Neural cell (in vitro differentiated cells): Measurements from ENCODE around the gene FNDC3B. TPM values are rescaled to one million over a fixed set of nuclear protein-coding genes. Genes with fewer than 3 reads are reported as not detected.
A peak's percentile ranks its signal among the peaks of the same experiment; 100 is the strongest.

Experiments used
- H2AFZ ChIP-seq: fragments of 200-600, 300-800 bp; sonication (generic), shearing (Covaris generic); 2 replicates; pipeline ENCODE4 v1.6.0; 2014; ENCODE audit warnings: low read depth, mild to moderate bottlenecking, antibody characterized with exemption, low read length, moderate library complexity
- H3F3A ChIP-seq: fragments of 200-600 bp; shearing (Covaris generic); 2 replicates; pipeline ENCODE4 v1.6.1; 2016; ENCODE audit warnings: mild to moderate bottlenecking, moderate library complexity, mixed read lengths, antibody characterized with exemption, low read length; ENCODE audit not compliant: insufficient read depth, poor library complexity, severe bottlenecking
- H3K27ac ChIP-seq: fragments of 200-600, 300-800 bp; sonication (generic), shearing (Covaris generic); 2 replicates; pipeline ENCODE4 v1.5.1; 2014; ENCODE audit warnings: mild to moderate bottlenecking, low read length, moderate library complexity
- H3K27me3 ChIP-seq: fragments of 300-800, 200-600 bp; sonication (generic), shearing (Covaris generic); 2 replicates; pipeline ENCODE4 v1.6.0; 2014; ENCODE audit warnings: mild to moderate bottlenecking, low read depth, low read length, moderate library complexity; ENCODE audit not compliant: insufficient read depth
- H3K36me3 ChIP-seq: fragments of 300-800, 200-600 bp; sonication (generic), shearing (Covaris generic); 2 replicates; pipeline ENCODE4 v1.5.1; 2014; ENCODE audit warnings: mild to moderate bottlenecking, antibody characterized with exemption, low read length, moderate library complexity; ENCODE audit not compliant: insufficient read depth
- H3K4me2 ChIP-seq: fragments of 300-800, 200-600 bp; sonication (generic), shearing (Covaris generic); 2 replicates; pipeline ENCODE4 v1.6.0; 2014; ENCODE audit warnings: mild to moderate bottlenecking, low read length
- H3K4me3 ChIP-seq: fragments of 300-800, 200-600 bp; sonication (generic), shearing (Covaris generic); 2 replicates; pipeline ENCODE4 v1.5.1; 2014; ENCODE audit warnings: mild to moderate bottlenecking, low read length, moderate library complexity
- H3K79me2 ChIP-seq: fragments of 200-600 bp; shearing (Covaris generic); replicated peaks from 2 replicates; pipeline ENCODE4 v1.6.0; 2014; ENCODE audit warnings: mild to moderate bottlenecking, low read length, moderate library complexity; ENCODE audit not compliant: insufficient read depth
- H3K9ac ChIP-seq: fragments of 300-800, 200-600 bp; sonication (generic), shearing (Covaris generic); 2 replicates; pipeline ENCODE4 v1.6.1; 2016; ENCODE audit warnings: mild to moderate bottlenecking, low read length, mixed read lengths
- H3K9me2 ChIP-seq: fragments of 200-600 bp; shearing (Covaris generic); 2 replicates; pipeline ENCODE4 v1.6.1; 2016; ENCODE audit warnings: mild to moderate bottlenecking, low read length, mixed read lengths; ENCODE audit not compliant: insufficient read depth
- H3K9me3 ChIP-seq: fragments of 200-600, 300-800 bp; sonication (generic), shearing (Covaris generic); 2 replicates; pipeline ENCODE4 v1.6.1; 2016; ENCODE audit warnings: mild to moderate bottlenecking, mixed run types, low read length, moderate library complexity, mixed read lengths
- H4K20me1 ChIP-seq: fragments of 200-600 bp; shearing (Covaris generic); 2 replicates; pipeline ENCODE4 v1.6.1; 2016; ENCODE audit warnings: mild to moderate bottlenecking, mixed run types; ENCODE audit not compliant: insufficient read depth
- CTCF ChIP-seq: fragments of 450-650 bp; IDR thresholded peaks from 2 replicates; pipeline ENCODE4 v1.5.1; 2014; ENCODE audit warnings: antibody characterized with exemption, mild to moderate bottlenecking, moderate library complexity; ENCODE audit not compliant: poor library complexity, severe bottlenecking
- EP300 ChIP-seq: fragments of 450-650 bp; conservative IDR thresholded peaks from 2 replicates; pipeline ENCODE4 v1.6.1; 2014; ENCODE audit warnings: antibody characterized with exemption, mild to moderate bottlenecking, moderate library complexity; ENCODE audit not compliant: poor library complexity, severe bottlenecking
- EZH2 ChIP-seq: fragments of 200-600, 300-800 bp; shearing (Covaris generic), sonication (generic); IDR thresholded peaks from 2 replicates; pipeline ENCODE4 v1.6.1; 2014; ENCODE audit warnings: antibody characterized with exemption, low read length, borderline replicate concordance, mild to moderate bottlenecking; ENCODE audit not compliant: insufficient read depth, poor library complexity, severe bottlenecking
- MXI1 ChIP-seq: fragments of 450-650 bp; conservative IDR thresholded peaks from 2 replicates; pipeline ENCODE4 v1.6.1; 2014; ENCODE audit warnings: antibody characterized with exemption, mild to moderate bottlenecking; ENCODE audit not compliant: poor library complexity, severe bottlenecking
- POLR2AphosphoS5 ChIP-seq: IDR thresholded peaks from 2 replicates; pipeline ENCODE4 v1.6.1; 2012
- RAD21 ChIP-seq: fragments of 450-650 bp; conservative IDR thresholded peaks from 2 replicates; pipeline ENCODE4 v1.6.1; 2014; ENCODE audit warnings: antibody characterized with exemption, mild to moderate bottlenecking, moderate library complexity
- REST ChIP-seq: IDR thresholded peaks from 2 replicates; pipeline ENCODE4 v1.6.1; 2012; ENCODE audit warnings: borderline replicate concordance
- SMC3 ChIP-seq: fragments of 450-650 bp; conservative IDR thresholded peaks from 2 replicates; pipeline ENCODE4 v1.6.1; 2014; ENCODE audit warnings: antibody characterized with exemption, mild to moderate bottlenecking, moderate library complexity; ENCODE audit not compliant: poor library complexity
- TAF1 ChIP-seq: IDR thresholded peaks from 2 replicates; pipeline ENCODE4 v1.6.1; 2012; ENCODE audit warnings: low read depth
- polyA plus RNA-seq: library from polyadenylated mRNA; depleted of rRNA; stranded (reverse); fragments of >200 nt; gene quantifications from 2 replicates; pipeline ENCODE4 v1.2.3, GENCODE V29; 2014

FNDC3B gene
- polyA plus RNA-seq, 1 donor from 2014 or later, result 4.9 TPM

GRCh38 chr3:172202797-172203196 is 163.4 kb downstream of the FNDC3B start:
- H3K4me3 ChIP-seq, result no peak overlapping the region
- H3K9ac ChIP-seq, result no peak overlapping the region
- H2AFZ ChIP-seq, result no peak overlapping the region
- TF ChIP-seq POLR2AphosphoS5 (no peak), REST (no peak), TAF1 (no peak), RAD21 (no peak), CTCF (no peak), EP300 (no peak), EZH2 (no peak), SMC3 (no peak), MXI1 (no peak)
- no peaks in the 10 kb centered on the region for H3K27me3 ChIP-seq
- H3K27ac ChIP-seq, result no peak overlapping the region
- no peaks in the 10 kb centered on the region for H3K9me3 ChIP-seq
- H3K36me3 ChIP-seq, result no peaks in the 10 kb centered on the region
- H4K20me1 ChIP-seq, result no peaks in the 10 kb centered on the region
- H3K79me2 ChIP-seq, result peaks cover 6% of the 10 kb centered on the region
- H3K9me2 ChIP-seq, result no peaks in the 10 kb centered on the region
- H3K4me2 ChIP-seq, result no peak overlapping the region
- H3F3A ChIP-seq, result no peaks in the 10 kb centered on the region

- H3K4me3 ChIP-seq, result no peak overlapping the region
- no peak overlapping the region for H3K27ac ChIP-seq
- H3F3A ChIP-seq, result no peaks in the 10 kb centered on the region
- no peaks in the 10 kb centered on the region for H4K20me1 ChIP-seq
- H3K9ac ChIP-seq, result no peak overlapping the region
- no peaks in the 10 kb centered on the region for H3K36me3 ChIP-seq
- H3K79me2 ChIP-seq, result peaks cover 6% of the 10 kb centered on the region
- H3K27me3 ChIP-seq, result no peaks in the 10 kb centered on the region
- no peak overlapping the region for H2AFZ ChIP-seq
- H3K9me3 ChIP-seq, result no peaks in the 10 kb centered on the region
- H3K4me2 ChIP-seq, result no peak overlapping the region
- H3K9me2 ChIP-seq, result no peaks in the 10 kb centered on the region
- no peak for TF ChIP-seq MXI1
- TF ChIP-seq CTCF, result no peak
- no peak for TF ChIP-seq EZH2
- peak; percentile 23 for TF ChIP-seq POLR2AphosphoS5
These were observed 164.3 kb downstream of the FNDC3B start for GRCh38 chr3:172203522-172204258.
